Measurements from ENCODE around the gene DARS1. TPM values are rescaled to one million over a fixed set of nuclear protein-coding genes. Genes with fewer than 3 reads are reported as not detected.

Gene DARS1
- total and polyA plus RNA-seq, 2 of the 13 experiments (the other 11 are each of a cell fraction or from before 2014, with no cell fraction given): 149 to 230 TPM

DNA sequence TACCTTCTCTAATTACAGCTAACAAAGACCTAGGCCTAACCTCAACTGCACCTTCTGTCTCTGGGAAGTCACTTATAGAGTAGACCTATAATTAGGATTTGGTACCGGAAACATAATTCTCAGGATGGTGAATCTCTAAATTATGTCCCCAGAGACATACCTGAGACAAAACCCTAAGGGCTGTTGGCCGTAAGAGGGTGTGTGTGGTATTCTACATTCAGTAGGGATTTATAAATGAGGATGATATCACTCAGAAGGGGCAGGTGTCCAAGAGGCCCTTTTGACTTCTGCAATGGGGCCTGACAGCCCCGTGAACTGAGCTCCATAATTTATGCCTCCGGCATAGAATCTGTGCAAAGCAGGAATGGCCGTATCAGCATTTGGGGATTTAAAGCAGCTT is 13.5 kb upstream of the DARS1 start:
- no peaks in the 10 kb centered on the region for H3K79me2 ChIP-seq (ENCODE audit: insufficient read depth, low read length)
- H2AFZ ChIP-seq (ENCODE audit: low read length): no peak overlapping the region
- FAIRE-seq (no peak), DNase-seq (ENCODE audit: low spot score) (no peak), ATAC-seq (no peak)
- CTCF ChIA-PET (ENCODE audit: low intra/inter-chr PET ratio, low total read pairs): no interaction called here
- POLR2A ChIA-PET: no interaction called here
- H3K4me3 ChIP-seq (replicated peaks in 1 of 3; ENCODE audit: insufficient read depth in 1 of 3, low read depth in 2 of 3, low read length in 3 of 3): no peak overlapping the region
- no peak overlapping the region for H3K9ac ChIP-seq (ENCODE audit: insufficient read depth, low read depth, low read length)
- intact Hi-C loops (cut with micrococcal nuclease; ENCODE audit: unreplicated experiment): no loop called here
- no peaks in the 10 kb centered on the region for H3K9me3 ChIP-seq (ENCODE audit: low read length)
- no peaks in the 10 kb centered on the region for H3K27me3 ChIP-seq (ENCODE audit: control insufficient read depth in 1 of 2, insufficient read depth in 2 of 2, low read length in 2 of 2)
- H4K20me1 ChIP-seq (ENCODE audit: insufficient read depth, low read length): no peaks in the 10 kb centered on the region
- no TSS peak for BruUV-seq (replicated peaks)
- no peak overlapping the region for H3K27ac ChIP-seq (ENCODE audit: extremely low read length, insufficient read depth, low read length)
- no peak overlapping the region for H3K4me2 ChIP-seq (ENCODE audit: low read depth, low read length)
- 93% methylated on average over 5 of the region's 5 CpGs for WGBS (ENCODE audit: low lambda C conversion rate)
- in situ Hi-C loops (cut with HindIII; ENCODE audit: extremely low pct_ligation_motif_present, low pct_unique_long_range_greater_than_20kb): loop anchor here (10.0 kb wide), 1 partner anchor 386 kb away; no protein-coding TSS in a partner anchor
- H3K36me3 ChIP-seq (replicated peaks in 1 of 2; ENCODE audit: control insufficient read depth in 1 of 2, insufficient read depth in 2 of 2, low read length in 2 of 2): no peaks in the 10 kb centered on the region
- H3K4me1 ChIP-seq (ENCODE audit: insufficient read depth, low read length): no peaks in the 10 kb centered on the region
- TF ChIP-seq, protein P1, sequence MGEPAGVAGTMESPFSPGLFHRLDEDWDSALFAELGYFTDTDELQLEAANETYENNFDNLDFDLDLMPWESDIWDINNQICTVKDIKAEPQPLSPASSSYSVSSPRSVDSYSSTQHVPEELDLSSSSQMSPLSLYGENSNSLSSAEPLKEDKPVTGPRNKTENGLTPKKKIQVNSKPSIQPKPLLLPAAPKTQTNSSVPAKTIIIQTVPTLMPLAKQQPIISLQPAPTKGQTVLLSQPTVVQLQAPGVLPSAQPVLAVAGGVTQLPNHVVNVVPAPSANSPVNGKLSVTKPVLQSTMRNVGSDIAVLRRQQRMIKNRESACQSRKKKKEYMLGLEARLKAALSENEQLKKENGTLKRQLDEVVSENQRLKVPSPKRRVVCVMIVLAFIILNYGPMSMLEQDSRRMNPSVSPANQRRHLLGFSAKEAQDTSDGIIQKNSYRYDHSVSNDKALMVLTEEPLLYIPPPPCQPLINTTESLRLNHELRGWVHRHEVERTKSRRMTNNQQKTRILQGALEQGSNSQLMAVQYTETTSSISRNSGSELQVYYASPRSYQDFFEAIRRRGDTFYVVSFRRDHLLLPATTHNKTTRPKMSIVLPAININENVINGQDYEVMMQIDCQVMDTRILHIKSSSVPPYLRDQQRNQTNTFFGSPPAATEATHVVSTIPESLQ (CRISPR knock-in tag; conservative IDR thresholded peaks at IDR 0.05): no peak
- no peak for TF ChIP-seq ZNF572 (CRISPR knock-in tag; IDR thresholded peaks at IDR 0.05)
- TF ChIP-seq, protein P2, sequence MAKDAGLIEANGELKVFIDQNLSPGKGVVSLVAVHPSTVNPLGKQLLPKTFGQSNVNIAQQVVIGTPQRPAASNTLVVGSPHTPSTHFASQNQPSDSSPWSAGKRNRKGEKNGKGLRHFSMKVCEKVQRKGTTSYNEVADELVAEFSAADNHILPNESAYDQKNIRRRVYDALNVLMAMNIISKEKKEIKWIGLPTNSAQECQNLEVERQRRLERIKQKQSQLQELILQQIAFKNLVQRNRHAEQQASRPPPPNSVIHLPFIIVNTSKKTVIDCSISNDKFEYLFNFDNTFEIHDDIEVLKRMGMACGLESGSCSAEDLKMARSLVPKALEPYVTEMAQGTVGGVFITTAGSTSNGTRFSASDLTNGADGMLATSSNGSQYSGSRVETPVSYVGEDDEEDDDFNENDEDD (CRISPR knock-in tag; IDR thresholded peaks at IDR 0.05; ENCODE audit: borderline replicate concordance): no peak
- TF ChIP-seq, protein P3, sequence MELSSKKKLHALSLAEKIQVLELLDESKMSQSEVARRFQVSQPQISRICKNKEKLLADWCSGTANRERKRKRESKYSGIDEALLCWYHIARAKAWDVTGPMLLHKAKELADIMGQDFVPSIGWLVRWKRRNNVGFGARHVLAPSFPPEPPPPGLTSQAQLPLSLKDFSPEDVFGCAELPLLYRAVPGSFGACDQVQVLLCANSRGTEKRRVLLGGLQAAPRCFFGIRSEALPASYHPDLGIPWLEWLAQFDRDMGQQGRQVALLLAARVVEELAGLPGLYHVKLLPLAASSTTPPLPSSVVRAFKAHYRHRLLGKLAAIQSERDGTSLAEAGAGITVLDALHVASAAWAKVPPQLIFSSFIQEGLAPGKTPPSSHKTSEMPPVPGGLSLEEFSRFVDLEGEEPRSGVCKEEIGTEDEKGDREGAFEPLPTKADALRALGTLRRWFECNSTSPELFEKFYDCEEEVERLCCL (CRISPR knock-in tag; IDR thresholded peaks at IDR 0.05; ENCODE audit: borderline replicate concordance): no peak
